ENCODE measurements around the gene NUP62.
A peak's percentile ranks its signal among the peaks of the same experiment; 100 is the strongest.
"Not testable (repeated sequence)": the region's sequence is repeated elsewhere in the genome, so short reads cannot be mapped to it uniquely, and the experiment has no call there.

The NUP62 gene

GRCh38 chr19:49929121-49929610 is at the start of gene NUP62, which contains the start of gene ATF5:
Gene NUP62 (minus strand): TSS chr19:49929504. CDS start chr19:49909807, 19,697 bp downstream.
Gene ATF5 (plus strand): TSS chr19:49929205. CDS start chr19:49930851, 1,646 bp downstream.
- DNase-seq (ENCODE audit: low spot score) = peak; percentile 93

DNA sequence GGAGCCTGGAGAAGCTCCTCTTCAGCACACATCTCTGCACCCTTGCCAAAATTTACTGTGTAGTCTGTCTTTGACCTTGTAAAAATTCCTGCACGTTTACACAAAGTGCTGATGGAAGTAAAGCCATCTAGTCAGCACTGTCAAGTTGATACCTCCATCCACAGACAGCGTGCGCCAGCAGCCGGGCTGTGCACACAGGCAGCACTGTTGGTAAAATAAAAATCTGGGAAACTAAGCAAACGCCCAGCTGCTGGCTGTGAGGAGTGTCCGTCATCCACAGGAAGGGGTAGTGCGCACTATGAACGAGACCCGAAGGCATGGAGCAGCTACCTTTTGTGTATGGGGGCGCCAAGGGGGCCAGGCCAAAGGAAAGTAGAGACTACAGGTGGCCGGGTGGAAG is 49.0 kb upstream of the NUP62 start:
- no peak for DNase-seq (ENCODE audit: low spot score)

DNA sequence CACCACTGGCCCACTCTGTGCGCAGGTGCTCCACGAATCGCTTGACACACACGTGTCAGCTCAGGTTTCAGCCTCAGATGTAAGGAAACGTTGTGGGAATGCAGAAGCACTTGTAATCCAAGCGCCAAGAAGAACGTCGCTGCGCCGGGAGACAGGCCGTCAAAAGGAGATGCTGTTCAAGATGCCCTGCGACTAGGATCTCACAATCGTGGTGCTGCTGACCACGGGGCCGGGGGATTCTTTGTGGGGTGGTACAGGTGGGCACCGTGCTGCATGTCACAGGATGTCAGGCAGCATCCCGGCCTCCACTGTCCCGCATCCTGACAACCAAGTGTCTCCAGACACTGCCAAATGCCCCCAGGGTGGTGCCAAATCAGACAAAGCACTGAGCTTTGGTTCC is 48.6 kb upstream of the NUP62 start:
- no peak for DNase-seq (ENCODE audit: low spot score)

DNA sequence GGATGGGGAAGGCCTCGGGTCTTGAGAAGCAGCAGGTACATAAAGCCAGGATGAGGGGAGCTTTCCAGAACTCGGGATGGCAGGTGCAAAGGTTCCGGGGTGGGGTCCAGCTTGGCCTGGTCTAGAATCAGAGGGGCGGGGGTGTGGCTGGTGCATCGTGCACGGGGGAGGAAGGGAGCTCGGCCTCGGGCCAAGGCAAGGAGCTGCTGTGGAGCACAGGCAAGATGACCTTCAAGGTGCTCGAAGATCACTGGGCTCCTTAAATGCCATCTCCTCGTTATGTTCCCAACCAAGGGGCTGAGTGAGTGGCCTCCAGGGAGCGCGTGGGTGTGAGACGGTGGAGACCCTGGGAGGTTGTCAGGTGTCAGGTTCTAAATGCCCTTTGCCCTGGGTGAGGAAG is 47.8 kb upstream of the NUP62 start:
- no peak for DNase-seq (ENCODE audit: low spot score)

DNA sequence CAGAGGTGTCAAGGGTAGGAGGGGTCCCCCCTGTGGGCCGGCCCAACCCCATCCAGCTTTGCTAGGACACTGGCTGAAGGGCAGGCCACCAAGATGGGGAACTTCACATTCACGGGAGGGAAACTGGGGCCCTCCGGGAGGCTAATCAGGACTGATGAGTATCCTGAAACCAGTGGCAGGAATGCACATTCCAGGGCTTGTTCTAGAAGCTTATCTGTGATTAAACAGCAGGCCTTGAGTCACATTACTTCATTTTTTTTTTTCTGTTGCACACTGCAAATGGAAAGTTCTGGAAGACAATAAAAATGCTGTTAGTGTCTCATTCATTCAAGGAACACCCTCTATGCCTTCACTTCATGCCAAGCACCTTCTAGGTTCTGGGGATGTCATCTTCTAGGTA is 47.2 kb upstream of the NUP62 start:
- no peak for DNase-seq (ENCODE audit: low spot score)

DNA sequence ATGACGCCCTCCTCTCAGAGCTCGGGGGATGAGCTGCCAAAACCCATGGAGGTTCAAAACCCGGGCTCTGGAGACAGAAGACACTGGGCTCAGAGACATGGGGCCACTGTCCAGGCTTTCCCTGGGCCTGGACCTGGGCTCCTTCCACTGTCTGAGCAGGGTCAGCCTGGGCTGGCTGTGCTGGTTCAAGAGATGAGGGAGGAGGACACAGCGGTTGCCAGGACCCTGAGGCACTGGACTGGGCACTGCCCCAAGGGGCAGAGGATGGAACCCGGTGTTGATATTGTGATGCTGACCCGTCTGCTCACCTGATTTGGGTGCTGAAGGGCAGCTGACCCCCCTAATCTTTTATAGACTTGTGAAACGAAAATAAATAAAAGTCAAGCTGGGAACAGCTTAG is 45.7 kb upstream of the NUP62 start:
- no peak for DNase-seq (ENCODE audit: low spot score)

DNA sequence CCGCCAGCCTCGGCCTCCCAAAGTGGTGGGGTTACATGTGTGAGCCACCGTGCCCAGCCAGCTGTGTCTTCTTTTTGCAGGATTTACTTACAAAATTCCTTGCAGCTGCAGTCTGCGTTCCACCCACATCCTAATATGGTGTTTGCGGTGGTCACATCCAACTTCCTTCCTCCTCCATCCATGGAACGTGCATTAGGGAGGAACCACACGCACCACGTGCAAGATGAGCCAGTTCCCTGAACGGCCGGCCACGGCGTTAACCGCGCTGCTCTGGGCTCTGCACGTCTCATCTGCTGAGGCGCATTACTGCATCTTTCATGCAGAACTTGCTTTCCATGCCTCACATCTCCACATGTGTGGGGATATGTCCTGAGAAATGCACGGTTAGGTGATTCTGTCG is 44.7 kb upstream of the NUP62 start:
- DNase-seq (ENCODE audit: low spot score) = no peak

DNA sequence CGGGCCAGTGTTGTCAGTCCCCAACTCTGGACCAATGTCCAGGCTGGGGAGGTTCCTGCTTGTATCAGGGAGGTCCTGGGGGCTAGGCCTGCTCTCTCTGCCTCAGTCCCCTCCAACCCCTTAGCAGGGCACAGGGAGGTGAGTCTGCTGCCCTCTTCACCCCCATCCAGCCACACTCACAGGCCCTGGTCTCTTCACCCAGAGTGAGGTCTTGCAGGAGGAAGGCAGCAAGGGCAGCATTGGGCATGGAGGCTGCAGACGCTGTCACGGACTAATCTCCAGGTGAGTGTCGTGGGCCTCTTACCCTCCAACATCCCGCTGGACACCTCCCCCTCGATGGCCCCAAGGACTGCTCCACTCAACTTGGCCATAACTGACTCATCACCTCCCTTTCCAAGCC is 43.5 kb upstream of the NUP62 start:
- no peak for DNase-seq (ENCODE audit: low spot score)

- no peak for DNase-seq (ENCODE audit: low spot score)
Measured at GRCh38 chr19:49971991-49972411, 42.7 kb upstream of the NUP62 start.

- DNase-seq (ENCODE audit: low spot score) = not testable (repeated sequence)
Measured at GRCh38 chr19:49969355-49969754, 40.1 kb upstream of the NUP62 start.

GRCh38 chr19:49968279-49968922 is 39.1 kb upstream of the NUP62 start:
- DNase-seq (ENCODE audit: low spot score) = no peak

DNA sequence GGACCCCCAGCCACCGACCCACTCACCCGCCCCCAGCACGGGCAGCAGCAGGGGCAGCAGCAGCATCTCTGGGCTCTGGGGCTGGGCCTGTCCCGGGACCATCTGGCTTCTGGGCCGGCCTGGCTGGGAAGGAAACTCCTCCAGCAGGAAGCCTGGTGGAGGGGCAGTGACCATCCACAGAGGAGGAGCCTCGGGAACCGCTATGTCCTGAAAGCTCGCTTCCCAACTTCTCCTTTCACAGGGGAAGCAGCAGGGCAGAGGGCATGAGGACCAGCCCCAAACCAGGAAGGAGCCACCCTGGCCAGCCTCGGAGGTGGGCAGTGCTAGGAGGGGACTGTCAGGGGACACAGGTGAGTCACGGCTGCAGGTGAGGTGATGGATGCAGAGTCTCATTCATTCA is 31.7 kb upstream of the NUP62 start, which contains the start of gene SIGLEC11:
TSS of gene SIGLEC11 (minus strand) at position 193 of the 400 bp plus-strand sequence. CDS start at position 102, 91 bp downstream.
- not testable (repeated sequence) for DNase-seq (ENCODE audit: low spot score)

DNA sequence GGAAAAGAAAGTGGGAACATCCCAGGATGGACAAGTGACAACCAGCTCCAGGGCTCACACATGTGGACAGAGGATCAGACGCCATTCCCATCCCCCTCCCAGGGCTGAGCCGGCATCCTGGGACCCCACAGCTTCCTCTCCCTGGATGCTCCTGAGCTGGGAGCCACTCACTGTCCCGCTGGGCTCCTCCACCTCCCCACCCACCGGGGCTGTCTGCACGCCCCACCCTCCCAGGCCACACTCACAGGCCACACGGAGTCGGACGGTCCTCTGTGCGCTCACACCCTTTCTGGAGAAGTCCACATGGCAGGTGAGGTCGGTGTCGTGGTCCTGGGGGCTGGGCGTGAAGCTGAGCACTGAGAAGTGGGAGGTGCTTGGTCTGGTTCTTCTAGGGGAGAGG is 30.6 kb upstream of the NUP62 start:
- not testable (repeated sequence) for DNase-seq (ENCODE audit: low spot score)

DNA sequence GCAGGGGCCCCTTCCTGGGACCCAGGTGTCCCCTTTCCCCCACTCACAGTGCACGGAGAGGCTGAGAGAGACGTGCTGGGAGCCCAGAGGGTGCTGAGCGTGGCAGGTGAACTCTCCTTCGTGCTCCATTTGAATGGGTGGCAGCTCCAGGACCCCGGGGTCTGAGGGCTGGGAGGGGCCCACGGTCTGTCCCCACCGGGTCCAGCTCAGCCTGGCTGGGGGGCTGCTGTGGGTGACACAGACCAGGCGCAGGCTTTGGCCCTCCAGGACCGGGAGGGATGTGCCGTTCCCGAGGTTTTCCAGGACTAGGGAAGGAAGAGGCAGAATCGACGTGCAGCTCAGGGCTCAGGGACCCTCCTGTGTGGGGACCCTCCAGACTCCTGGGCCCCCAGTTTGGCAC is 29.3 kb upstream of the NUP62 start:
- DNase-seq (ENCODE audit: low spot score) = not testable (repeated sequence)

DNA sequence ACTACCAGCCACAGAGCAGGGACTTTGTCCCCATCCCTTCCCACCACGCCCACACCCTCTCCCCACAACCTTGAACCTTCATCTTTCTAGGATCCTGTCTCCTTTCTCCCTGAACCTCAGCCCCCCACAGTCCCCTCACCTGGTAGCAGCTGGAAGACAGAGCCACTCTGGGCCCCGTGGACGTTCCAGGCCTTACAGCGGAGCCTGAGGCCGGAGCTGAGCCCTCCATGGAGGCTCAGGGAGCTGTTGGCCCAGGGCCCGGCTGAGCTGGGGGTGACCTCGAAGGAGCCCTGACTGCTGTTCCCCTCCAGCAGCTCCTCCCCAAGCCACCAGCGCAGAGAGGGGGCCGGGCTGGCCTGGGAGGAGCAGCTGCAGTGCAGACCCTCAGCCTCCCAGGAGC is 28.8 kb upstream of the NUP62 start:
- DNase-seq (ENCODE audit: low spot score) = not testable (repeated sequence)

DNA sequence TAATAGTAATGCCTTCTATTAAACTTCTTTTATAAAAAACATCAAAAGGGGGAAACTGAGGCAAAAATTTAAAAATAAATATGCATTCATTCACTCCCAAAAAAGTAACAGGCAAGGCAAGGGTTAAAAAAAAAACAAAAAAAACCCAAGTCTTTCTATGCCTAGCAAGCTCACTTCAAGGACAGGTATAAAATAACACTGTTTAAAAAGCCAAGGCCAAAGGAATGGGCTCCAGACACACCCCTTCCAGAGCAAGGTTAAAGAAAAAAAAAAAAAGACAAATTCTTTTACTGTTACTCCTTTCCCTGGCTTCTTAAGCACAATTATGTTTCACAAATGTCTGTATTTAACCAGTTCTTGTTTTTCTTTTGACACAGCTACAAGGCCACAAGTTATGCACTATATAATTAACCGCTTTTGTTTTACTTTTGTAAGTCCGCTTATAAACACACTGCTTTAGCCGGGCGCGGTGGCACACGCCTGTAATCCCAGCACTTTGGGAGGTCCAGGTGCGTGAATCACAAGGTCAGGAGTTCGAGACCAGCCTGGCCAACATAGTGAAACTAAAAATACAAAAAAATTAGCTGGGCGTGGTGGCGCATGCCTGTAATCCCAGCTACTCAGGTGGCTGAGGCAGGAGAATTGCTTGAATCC is 28.1 kb upstream of the NUP62 start:
- no peak for DNase-seq (ENCODE audit: low spot score)

DNA sequence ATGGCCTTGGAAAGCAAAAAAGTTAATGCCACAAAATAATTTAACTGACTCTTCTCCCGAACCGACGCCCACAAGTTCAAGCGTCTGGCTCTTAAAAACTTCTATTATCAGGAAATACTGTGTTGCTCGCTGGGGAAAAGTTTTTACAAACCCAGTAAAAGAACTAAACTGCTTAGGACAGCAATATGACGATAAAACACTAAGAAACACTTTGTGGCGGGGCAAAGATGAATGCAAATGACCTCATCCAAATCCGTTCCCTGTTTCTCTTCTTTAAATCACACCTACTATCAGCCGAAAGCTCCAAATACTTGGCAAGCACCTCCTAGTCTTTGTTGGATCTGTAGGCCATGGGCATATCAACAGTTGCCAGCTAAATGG is 26.8 kb upstream of the NUP62 start:
- DNase-seq (ENCODE audit: low spot score) = no peak

GRCh38 chr19:49954933-49955332 is 25.6 kb upstream of the NUP62 start:
- DNase-seq (ENCODE audit: low spot score) = no peak

DNA sequence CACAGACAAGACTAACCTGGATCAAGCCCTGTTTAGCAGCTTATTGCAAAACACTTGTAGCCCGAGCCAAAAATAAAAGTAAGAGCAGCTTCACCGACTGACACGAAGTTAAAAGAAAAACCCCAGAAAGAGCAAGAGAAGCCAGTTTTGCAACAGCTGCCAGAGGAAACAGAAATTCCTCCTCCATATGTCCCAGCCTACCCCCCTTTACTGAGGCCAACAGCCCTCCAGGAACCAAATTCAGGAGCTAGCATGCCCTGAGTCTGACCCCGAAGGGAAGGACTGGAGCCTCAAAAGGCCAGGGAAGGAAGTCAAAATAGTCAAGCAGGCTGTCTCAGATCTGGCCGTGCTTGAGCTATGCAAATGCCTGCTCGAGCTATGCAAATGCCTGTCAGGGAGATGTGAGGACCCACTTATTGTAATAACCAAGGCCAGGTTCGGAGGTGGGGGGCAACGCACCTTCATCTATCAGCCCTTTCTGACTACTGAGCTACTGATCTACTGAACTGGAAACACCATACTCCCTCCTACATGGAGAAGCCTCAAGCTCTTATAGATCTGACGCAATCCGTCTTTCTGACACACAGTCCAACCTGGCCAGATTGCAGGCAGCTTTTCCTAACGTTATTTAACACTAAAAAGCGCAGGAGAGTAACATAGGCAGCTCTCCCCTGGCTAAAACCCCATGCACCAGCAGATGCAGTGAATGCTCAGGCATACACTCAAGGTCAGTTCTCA is 25.0 kb upstream of the NUP62 start:
- no peak for DNase-seq (ENCODE audit: low spot score)

DNA sequence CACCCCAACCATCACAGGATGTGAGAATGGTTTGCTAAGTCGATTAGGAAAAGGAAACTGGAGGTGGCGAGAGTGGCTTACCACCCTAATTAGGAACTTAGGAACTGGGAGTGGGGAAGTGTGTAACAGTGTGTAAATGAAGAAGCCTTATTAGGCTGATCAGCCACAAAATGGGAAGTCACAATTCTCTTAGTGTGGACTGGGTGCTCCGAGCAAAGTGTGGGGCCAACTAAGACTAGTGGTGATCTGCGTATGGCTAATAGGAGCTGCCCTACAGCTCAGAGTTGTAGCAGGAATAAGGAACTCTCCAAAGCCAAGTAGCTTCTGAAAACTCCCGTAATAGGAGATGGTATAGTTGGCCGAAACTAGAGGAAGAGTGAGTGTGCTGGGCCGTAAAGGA is 24.1 kb upstream of the NUP62 start:
- no peak for DNase-seq (ENCODE audit: low spot score)

- no peak for DNase-seq (ENCODE audit: low spot score)
Measured at GRCh38 chr19:49952906-49953305, 23.6 kb upstream of the NUP62 start.

- DNase-seq (ENCODE audit: low spot score) = no peak
Measured at GRCh38 chr19:49952479-49952836, 23.2 kb upstream of the NUP62 start.

Measured in SW480 (cell line).